ENCODE data around the gene GPR142.

- TF ChIP-seq PBX3 (IDR thresholded peaks at IDR 0.05; ENCODE audit: insufficient replicate concordance, low read depth, low read length), result no peak
- no peak for TF ChIP-seq CREB1 (IDR thresholded peaks at IDR 0.05; ENCODE audit: low read depth)
- TF ChIP-seq ATF7 (IDR thresholded peaks at IDR 0.05; ENCODE audit: low read depth), result no peak
- TF ChIP-seq ZBTB4 (CRISPR knock-in tag; IDR thresholded peaks at IDR 0.05), result no peak
- no peak for TF ChIP-seq EP300 (IDR thresholded peaks at IDR 0.05; ENCODE audit: borderline replicate concordance in 1 of 2, control insufficient read depth in 1 of 2, low read depth in 2 of 2, low read length in 2 of 2)
- no peak for TF ChIP-seq POLR2A (IDR thresholded peaks at IDR 0.05; ENCODE audit: low read depth, low read length)
- no peak for TF ChIP-seq CHD2 (IDR thresholded peaks at IDR 0.05; ENCODE audit: borderline replicate concordance, low read depth, low read length)
- no peak for TF ChIP-seq EZH2 (IDR thresholded peaks at IDR 0.05; ENCODE audit: borderline replicate concordance, control insufficient read depth, low read depth, low read length)
- no peak for TF ChIP-seq ATF2 (IDR thresholded peaks at IDR 0.05; ENCODE audit: low read length)
- no peak for TF ChIP-seq GATAD2B (conservative IDR thresholded peaks at IDR 0.05; ENCODE audit: low read depth)
- TF ChIP-seq CEBPB (IDR thresholded peaks at IDR 0.05; ENCODE audit: borderline replicate concordance in 1 of 2, low read depth in 2 of 2, low read length in 2 of 2), result no peak
- no peak for TF ChIP-seq PML (IDR thresholded peaks at IDR 0.05; ENCODE audit: low read length)
- no peak for TF ChIP-seq CTCF (IDR thresholded peaks at IDR 0.05 in 2 of 3, conservative IDR thresholded peaks at IDR 0.05 in 1 of 3; ENCODE audit: control insufficient read depth in 2 of 3, extremely low read depth in 1 of 3, insufficient read depth in 1 of 3, low read depth in 3 of 3, low read length in 3 of 3)
Measured at GRCh38 chr17:74419928-74420411, 52.7 kb downstream of the GPR142 start.

Data from GM12878 (cell line).